Astrocyte (in vitro differentiated cells and primary cell): ENCODE results near the gene NUP214.

Experiments
- CTCF ChIP-seq: IDR thresholded peaks from 2 replicates; pipeline ENCODE4 v1.5.1; 2011; ENCODE audit warnings: low read depth, mild to moderate bottlenecking, inconsistent platforms, low read length, moderate library complexity; ENCODE audit not compliant: insufficient read depth
- EZH2 ChIP-seq: IDR thresholded peaks from 2 replicates; pipeline ENCODE4 v1.6.1; 2012; ENCODE audit warnings: mild to moderate bottlenecking, low read length, inconsistent platforms; ENCODE audit not compliant: insufficient read depth

- TF ChIP-seq CTCF (no peak), EZH2 (no peak)
These were observed 93.0 kb downstream of the NUP214 start for GRCh38 chr9:131218370-131218769.
